Left lung (tissue), 10 donors: ENCODE data around the gene RAMP3. TPM values are rescaled to one million over a fixed set of nuclear protein-coding genes. Genes with fewer than 3 reads are reported as not detected.

Experiments used
- ATAC-seq: fragments of 200-7000 bp; cut with Tn5 transposase; one replicate; pipeline ENCODE4 v1.9.1; 2020; ENCODE audit warnings: moderate library complexity
- DNase-seq, 4 donors: peaks; one replicate each; pipeline ENCODE4 v3.0.0-alpha.2; 2013 to 2020
- H3K27ac ChIP-seq, 2 donors: fragments of 200-600 bp; sonication (generic) in 1 of 2; one replicate each; pipeline versions ENCODE4 v1.5.0 to v1.8.0; 2020 to 2021
- H3K27me3 ChIP-seq, 2 donors: fragments of 200-600 bp; sonication (generic) in 1 of 2; one replicate each; pipeline versions ENCODE4 v1.5.0 to v1.8.0; 2020 to 2021
- H3K36me3 ChIP-seq, 2 donors: fragments of 200-600 bp; sonication (generic) in 1 of 2; one replicate each; pipeline versions ENCODE4 v1.5.0 to v1.8.0; 2020 to 2021
- H3K4me1 ChIP-seq, 2 donors: fragments of 200-600 bp; one replicate each; pipeline ENCODE4 v1.8.0; 2021
- H3K4me3 ChIP-seq, 2 donors: fragments of 200-600 bp; sonication (generic) in 1 of 2; one replicate each; pipeline versions ENCODE4 v1.5.0 to v1.8.0; 2020 to 2021; ENCODE audit warnings: mild to moderate bottlenecking in 1 of 2
- H3K9me3 ChIP-seq, 2 donors: fragments of 200-600 bp; sonication (generic) in 1 of 2; one replicate each; pipeline versions ENCODE4 v1.5.0 to v1.8.0; 2020 to 2021
- CTCF ChIP-seq, 2 donors: fragments of 200-600 bp; sonication (generic) in 1 of 2; IDR thresholded peaks; one replicate each; pipeline versions ENCODE4 v1.5.0 to v1.8.0; 2021; ENCODE audit warnings: antibody characterized with exemption in 2 of 2
- intact Hi-C, 2 donors: fragments of 100-400 bp; cut with DNase I; formaldehyde crosslinking; loops; one replicate each; pipeline versions ENCODE4 v1.11.2 to v1.14.2; 2022
- polyA plus RNA-seq, 6 donors: library from polyadenylated mRNA; unstranded; fragments of 120-200 nt; gene quantifications; one replicate each; pipeline ENCODE4 v1.2.1, GENCODE V29; 2013; ENCODE audit not compliant: insufficient read length in 6 of 6
- total RNA-seq, 2 donors: library from RNA; stranded (reverse); fragmentation: NEBNext Ultra II Directional; extraction: Animal tissue kit (Norgen Biotek cat#: 25700); gene quantifications; one replicate each; pipeline ENCODE4 v1.2.1, GENCODE V29; 2021
- donor health status: DM: no; HTN: yes; CAD: no.
- donor health status: DM: no; HTN: no; CAD: no.

RAMP3 gene
- total and polyA plus RNA-seq, 8 donors, result 12.5 to 89.9 (median 23.2) TPM

GRCh38 chr7:45173596-45174327 lies 16.2 kb downstream of the RAMP3 start:
- TF ChIP-seq CTCF (IDR thresholded peaks at IDR 0.05), result no peak
- Histone ChIP-seq H3K27ac (no peak overlapping the region), H3K27me3 (no peaks in the 10 kb centered on the region), H3K9me3 (no peaks in the 10 kb centered on the region), H3K4me3 (no peak overlapping the region), H3K36me3 (no peaks in the 10 kb centered on the region), H3K4me1 (peaks cover 0 to 4% of the 10 kb centered on the region in 2 donors)
- intact Hi-C loops, result no loop called here
- peak in 1 of 4 donors; percentile 11 for DNase-seq
- ATAC-seq, result no peak

- Histone ChIP-seq H3K4me1 (peaks cover 0 to 4% of the 10 kb centered on the region in 2 donors), H3K9me3 (no peaks in the 10 kb centered on the region), H3K27me3 (no peaks in the 10 kb centered on the region), H3K4me3 (no peak overlapping the region), H3K27ac (no peak overlapping the region), H3K36me3 (no peaks in the 10 kb centered on the region)
- no peak for ATAC-seq
- intact Hi-C loops, result no loop called here
- TF ChIP-seq CTCF (IDR thresholded peaks at IDR 0.05), result no peak
- no peak for DNase-seq
Measured at GRCh38 chr7:45174328-45174610, 16.7 kb downstream of the RAMP3 start.

GRCh38 chr7:45174966-45175765 lies 17.6 kb downstream of the RAMP3 start:
- no peak for ATAC-seq
- peaks cover 0 to 4% of the 10 kb centered on the region in 2 donors for H3K4me1 ChIP-seq
- DNase-seq, result peak in 1 of 4 donors; percentile 20
- no peaks in the 10 kb centered on the region for H3K36me3 ChIP-seq
- no peak overlapping the region for H3K27ac ChIP-seq
- no peaks in the 10 kb centered on the region for H3K27me3 ChIP-seq
- no peaks in the 10 kb centered on the region for H3K9me3 ChIP-seq
- no peak for TF ChIP-seq CTCF (IDR thresholded peaks at IDR 0.05)
- no peak overlapping the region for H3K4me3 ChIP-seq
- intact Hi-C loops, result no loop called here

GRCh38 chr7:45176091-45176490 lies 18.5 kb downstream of the RAMP3 start:
- Histone ChIP-seq H3K9me3 (no peaks in the 10 kb centered on the region), H3K36me3 (no peaks in the 10 kb centered on the region), H3K27me3 (no peaks in the 10 kb centered on the region), H3K27ac (no peak overlapping the region), H3K4me1 (peaks cover 0 to 4% of the 10 kb centered on the region in 2 donors), H3K4me3 (no peak overlapping the region)
- no peak for ATAC-seq
- no peak for TF ChIP-seq CTCF (IDR thresholded peaks at IDR 0.05)
- DNase-seq, result peak in 1 of 4 donors; percentile 1
- intact Hi-C loops, result no loop called here
